ENCODE measurements around the gene NFIA.
A peak's percentile ranks its signal among the peaks of the same experiment; 100 is the strongest.
"Not testable (repeated sequence)": the region's sequence is repeated elsewhere in the genome, so short reads cannot be mapped to it uniquely, and the experiment has no call there.

The NFIA gene

GRCh38 chr1:61061601-61062000, 20.8 kb upstream of the NFIA start:
- DNase-seq = not testable (repeated sequence)

DNA sequence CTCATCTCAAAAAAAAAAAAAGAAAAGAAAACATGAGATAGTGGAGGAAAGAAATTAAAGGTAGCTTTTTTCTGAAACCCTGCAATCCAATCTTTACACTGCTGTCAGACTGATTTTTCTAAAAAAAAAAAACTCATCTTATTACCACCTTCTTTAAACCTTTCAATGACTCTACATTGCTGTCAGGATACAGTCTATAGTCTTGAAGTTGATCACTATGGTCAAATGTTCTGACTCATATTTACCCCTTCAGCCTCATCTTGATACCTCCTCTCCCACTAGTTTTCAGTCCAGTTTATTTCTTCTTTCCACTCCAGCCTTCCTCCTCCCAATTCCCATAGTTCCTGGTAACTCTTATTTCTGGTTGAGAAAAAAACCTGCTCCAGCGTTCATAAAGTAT, 17.7 kb upstream of the NFIA start:
- no peak for DNase-seq

DNA sequence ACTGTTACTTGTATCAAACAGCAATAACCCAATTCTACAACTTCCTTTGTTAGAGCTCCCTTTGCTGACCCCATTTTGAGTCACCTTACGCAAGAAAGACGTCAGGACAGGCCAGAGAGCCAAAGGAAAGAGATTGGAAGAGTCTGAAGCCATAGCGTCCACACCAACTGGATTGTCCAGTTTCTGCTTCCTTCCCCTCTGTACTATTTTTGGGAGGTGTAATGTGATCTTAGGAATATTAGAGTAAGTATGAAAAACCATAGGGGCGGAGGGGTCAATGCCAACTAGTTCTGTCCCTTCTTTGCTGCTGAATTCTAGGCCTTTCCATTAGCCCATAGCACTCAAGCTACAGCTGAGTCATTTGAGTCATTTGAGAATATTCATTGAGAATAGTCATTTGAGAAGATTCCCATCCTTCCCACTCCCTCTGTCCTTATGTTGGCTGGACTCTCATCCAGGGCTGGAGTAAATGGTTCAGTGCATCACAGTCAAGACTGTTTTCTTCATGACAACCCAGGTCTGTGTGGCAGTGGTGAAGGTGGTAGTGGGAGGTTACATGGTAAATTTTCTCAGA, 14.8 kb upstream of the NFIA start:
- no peak for DNase-seq

GRCh38 chr1:61070054-61070453, 12.3 kb upstream of the NFIA start:
- no peak for DNase-seq

- no peak for DNase-seq
Measured at GRCh38 chr1:61071205-61072130, 10.9 kb upstream of the NFIA start.

DNA sequence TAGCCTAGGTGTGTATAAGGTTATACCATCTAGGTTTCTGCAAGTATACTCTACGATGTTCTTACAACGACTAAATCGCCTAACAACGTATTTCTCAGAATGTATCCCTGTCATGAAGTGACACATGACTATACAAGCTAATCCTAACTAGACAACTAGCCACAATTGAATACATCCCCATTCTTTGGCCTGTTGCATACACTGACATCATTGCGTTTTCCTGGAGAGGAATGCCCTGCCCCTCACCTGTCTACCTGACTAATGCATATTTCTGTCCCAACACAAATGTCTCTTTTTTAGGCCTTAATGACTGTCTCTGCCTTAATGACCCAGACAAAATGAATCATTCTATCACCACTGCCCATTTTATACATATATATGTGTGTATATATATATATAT, 8.5 kb upstream of the NFIA start:
- no peak for DNase-seq

- DNase-seq = not testable (repeated sequence)
Measured at GRCh38 chr1:61075833-61076232, 6.5 kb upstream of the NFIA start.

GRCh38 chr1:61076728-61077675, 5.4 kb upstream of the NFIA start:
- peak; percentile 91 for DNase-seq

DNA sequence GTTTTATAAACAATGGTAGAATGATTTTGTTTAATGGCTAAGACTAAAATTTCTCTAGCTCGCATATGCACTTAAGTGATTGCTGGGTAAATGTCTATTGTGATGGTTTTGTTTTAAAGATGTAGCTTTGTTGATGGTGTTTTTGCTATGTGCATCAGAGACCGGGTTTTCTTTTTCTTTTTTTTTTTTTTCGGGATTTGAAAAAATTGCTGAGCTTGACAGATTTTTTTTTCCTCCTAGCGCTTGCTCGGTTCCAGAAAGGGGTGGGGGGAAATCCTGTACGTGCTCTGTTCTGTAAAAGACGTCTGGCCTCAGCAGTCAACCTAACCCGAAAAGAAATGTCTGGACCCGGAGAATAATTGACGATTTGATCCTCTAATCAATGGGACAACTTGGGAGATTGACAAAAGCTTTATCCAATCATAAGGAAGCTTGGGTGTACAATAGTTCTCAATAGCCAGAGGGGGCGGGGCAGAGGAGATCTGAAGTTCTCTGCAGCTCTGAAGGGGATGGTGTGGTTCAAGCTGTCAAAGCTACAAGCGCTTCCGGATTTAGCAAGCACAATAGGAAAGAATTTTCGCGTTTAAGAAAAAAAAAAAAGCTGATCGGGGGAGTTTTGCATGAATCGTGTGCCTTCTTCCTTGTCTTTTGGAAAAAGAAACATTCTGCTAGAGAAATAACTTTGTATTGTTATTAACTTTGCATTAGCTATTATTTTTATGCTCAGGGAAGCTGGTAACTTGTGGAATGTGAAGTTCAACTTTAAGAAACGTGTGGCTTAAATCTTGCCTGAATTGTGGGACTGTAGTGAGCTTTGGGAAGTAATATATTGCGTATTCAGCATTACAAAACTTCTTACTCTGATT, 4.5 kb upstream of the NFIA start:
- DNase-seq = peak; percentile 94

GRCh38 chr1:61078618-61079295, 3.6 kb upstream of the NFIA start:
- no peak for DNase-seq

DNA sequence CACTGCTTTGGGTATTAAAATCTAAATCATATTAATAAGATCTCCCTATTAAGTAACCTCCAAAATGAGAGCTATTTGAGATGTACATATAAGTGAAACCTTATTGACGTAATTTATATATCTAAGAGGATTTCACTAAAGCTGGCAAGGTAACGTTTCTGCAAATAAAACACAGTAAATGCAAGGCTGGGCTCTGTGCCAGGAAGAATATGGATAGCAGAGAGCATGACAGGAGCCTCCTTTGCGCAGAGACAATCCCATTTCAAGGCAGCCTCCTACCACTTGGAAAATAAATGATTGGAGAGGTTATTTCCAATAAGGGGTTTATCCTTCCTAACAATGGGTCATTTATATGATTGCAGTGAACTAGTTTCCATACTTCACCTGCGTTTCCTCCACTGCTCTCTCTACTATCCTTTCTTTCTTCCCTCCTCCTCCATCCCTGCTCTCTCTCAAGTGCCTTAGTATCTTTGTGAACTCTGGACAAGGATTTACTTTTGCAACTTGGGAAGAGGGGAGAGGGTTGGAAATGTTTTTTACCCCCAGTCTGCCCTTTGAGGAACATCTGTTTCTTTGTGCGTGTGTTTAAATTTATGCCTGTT, 3.0 kb upstream of the NFIA start:
- DNase-seq = no peak

DNA sequence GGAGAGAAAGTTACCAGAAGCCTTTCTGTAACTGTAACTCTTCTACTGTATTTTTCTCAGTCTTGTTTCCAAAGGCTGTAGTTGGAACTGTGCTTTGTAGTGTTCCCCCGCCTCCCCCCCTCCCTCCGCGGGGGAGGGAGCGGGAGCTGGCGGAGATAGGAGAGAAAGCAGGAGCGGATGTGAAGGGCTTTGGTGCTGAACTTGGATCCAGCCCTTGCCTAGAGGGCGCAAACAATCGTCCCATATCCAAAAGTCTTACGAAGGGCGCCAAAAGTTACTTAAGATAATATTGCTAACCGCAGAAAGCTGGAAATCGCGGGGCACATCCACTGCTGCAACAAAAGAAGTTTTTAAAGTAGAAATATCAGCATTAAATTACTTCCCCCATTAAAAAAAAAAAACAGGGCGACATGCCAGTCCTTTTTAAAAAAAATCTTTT, 2.4 kb upstream of the NFIA start:
- no peak for DNase-seq

- DNase-seq = no peak
Measured at GRCh38 chr1:61080413-61081143, 1.8 kb upstream of the NFIA start.

GRCh38 chr1:61081144-61081685, 1.1 kb upstream of the NFIA start:
- DNase-seq = no peak

GRCh38 chr1:61081686-61082310, 563 bp upstream of the NFIA start:
- DNase-seq = no peak

DNA sequence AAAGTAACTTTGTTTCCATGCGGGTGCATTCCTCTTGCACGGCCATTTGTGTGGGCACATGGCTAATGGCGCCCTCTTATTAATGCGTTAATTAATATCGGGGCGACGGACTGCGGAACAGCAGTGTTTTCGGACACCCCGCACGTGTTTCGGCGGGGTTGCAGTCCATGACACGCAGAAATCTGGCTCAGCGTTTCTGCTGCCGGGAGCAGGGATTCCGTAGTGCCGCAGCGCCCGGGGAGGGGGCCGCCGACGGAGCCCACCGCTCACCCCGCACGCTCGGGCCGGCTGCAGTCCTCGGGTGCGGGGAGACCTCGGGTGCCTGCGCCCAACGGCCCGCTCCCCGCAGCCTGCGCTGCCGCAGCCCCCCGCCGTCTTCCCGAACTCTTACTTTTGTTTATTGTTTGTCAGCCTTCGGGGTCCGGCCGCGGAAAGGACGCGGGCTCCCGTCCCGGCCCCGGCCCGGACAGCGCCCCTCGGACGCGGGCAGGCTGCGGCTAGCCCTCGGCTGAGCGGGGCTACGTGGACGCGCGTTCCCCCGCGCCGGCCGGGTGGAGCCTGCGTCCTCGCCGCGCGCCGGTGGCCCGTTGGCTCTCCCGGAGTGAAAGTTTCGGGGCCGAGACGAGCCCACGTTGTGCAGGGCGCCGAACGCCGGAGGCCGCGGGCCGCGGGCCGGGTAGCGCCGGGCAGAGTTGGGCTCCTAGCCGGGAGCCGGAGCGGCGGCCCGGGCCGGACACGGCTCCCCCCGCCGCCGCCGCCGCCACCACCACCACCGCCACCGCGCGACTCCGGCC, 849 bp downstream of the NFIA start:
- no peak for DNase-seq

DNA sequence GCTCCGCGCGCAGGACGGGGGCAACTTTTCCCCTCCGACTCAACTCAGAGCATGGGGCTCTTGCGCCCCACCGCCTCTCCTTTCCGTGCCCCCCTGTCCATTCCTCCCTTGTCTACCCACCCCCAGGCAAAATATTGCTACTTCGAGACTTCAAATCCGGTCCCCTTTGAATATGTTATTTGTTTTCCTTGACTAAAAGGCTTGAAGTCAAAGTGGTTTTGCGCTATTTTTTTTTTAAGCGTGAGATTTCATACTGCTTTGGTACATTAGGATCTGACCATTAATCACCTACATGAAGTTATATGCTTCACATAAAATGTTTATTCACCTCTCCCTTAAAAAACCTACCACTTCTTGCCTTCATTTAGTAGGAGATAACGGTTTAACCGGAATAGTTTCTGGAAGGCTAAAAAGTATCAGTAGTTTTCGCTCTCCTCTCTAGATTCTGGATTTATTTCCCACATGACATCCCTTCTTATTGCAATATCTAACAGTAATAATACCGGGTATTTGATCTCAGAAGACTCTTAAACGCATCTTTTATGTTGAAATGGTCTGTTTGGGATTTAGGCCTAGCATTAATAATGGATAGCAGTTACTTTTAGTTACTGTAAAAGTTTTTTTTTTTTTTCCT, 1.6 kb downstream of the NFIA start:
- no peak for DNase-seq

DNA sequence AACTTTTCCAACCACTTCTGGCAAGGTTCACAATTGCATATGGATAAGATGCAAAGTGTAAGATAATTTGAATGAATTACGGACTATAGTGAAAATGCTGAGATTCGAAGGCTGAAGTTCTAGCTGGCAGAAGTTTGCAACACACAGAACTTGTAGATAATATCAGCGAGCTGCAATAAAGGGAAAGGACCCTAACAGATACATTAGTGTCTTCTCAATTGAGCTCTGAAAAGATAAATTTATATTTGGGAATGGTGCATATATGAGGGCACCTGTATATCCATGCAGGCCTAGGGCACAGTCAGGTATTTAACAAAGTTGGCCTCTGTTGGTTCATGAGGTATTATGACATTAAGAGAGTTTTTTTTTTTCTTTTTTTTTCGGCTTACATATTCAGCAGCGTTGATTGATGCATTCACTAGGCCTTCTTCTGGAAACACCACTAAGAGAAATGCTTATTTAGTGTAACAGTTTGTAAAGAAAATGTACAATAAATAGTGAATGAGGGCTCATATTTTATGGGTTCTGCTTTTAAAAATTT, 2.2 kb downstream of the NFIA start:
- no peak for DNase-seq

All from NCI-H1417 treated with DMSO at 0.1 percent for 48 hours (cell line).